ENCODE data around the gene F11R. TPM values are rescaled to one million over a fixed set of nuclear protein-coding genes. Genes with fewer than 3 reads are reported as not detected.
"Not testable (repeated sequence)": the region's sequence is repeated elsewhere in the genome, so short reads cannot be mapped to it uniquely, and the experiment has no call there.

F11R gene
- total and polyA plus RNA-seq, 8 donors: 76.9 to 164 (median 100) TPM

DNA sequence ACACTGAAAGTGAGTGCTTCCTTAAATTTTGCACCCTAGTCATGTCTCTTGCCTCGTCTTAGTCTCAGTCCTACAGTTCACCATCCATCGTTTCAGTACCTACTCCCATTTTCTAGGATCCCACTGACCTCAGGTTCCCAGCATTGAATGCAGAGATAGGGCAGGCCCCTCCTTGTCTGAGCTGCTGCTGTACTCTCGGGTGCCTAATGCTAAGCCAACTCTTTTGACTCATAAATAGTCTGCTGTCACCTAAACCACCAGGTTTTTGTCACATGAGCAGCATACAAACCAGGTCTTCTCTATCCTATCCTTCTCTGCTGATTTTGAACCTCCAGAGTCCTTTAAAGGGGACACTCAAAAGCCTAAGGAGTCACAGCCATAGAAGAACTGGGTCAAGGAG, 45.7 kb upstream of the F11R start:
- H3K36me3 ChIP-seq: peaks cover 0 to 6% of the 10 kb centered on the region in 2 donors
- H3K27me3 ChIP-seq: no peaks in the 10 kb centered on the region
- H3K4me1 ChIP-seq: peaks cover 0 to 58% of the 10 kb centered on the region in 2 donors
- H3K4me3 ChIP-seq: peak overlapping the region in 1 of 2 donors; percentile 64
- intact Hi-C loops (cut with DNase I): no loop called here
- H3K9me3 ChIP-seq: no peaks in the 10 kb centered on the region
- ATAC-seq: no peak
- TF ChIP-seq CTCF (IDR thresholded peaks at IDR 0.05): no peak
- DNase-seq: no peak
- H3K27ac ChIP-seq: no peak overlapping the region

- H3K36me3 ChIP-seq: peaks cover 0 to 12% of the 10 kb centered on the region in 2 donors
- H3K9me3 ChIP-seq; H3K27ac ChIP-seq; ATAC-seq; H3K27me3 ChIP-seq; intact Hi-C loops (cut with DNase I); H3K4me3 ChIP-seq; DNase-seq: not testable (repeated sequence)
- peaks cover 0 to 52% of the 10 kb centered on the region in 2 donors for H3K4me1 ChIP-seq
These were observed 44.7 kb upstream of the F11R start for GRCh38 chr1:161065681-161066080.

DNA sequence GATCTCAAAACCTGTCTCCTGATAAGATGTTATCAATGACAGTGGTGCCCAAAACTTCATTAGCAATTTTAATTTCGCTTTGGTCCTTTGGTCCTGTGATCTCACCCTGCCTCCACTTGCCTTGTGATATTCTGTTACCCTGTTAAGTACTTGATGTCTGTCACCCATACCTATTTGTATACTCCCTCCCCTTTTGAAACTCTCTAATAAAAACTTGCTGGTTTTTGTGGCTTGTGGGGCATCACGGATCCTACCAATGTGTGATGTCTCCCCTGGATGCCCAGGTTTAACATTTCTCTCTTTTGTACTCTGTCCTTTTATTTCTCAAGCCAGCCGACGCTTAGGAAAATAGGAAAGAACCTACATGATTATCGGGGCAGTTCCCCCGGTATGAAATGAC, 43.0 kb upstream of the F11R start:
- intact Hi-C loops (cut with DNase I): not testable (repeated sequence)

GRCh38 chr1:161061419-161061818, 40.5 kb upstream of the F11R start:
- no peaks in the 10 kb centered on the region for H3K27me3 ChIP-seq
- no peak overlapping the region for H3K4me3 ChIP-seq
- H3K36me3 ChIP-seq: peaks cover 0 to 50% of the 10 kb centered on the region in 2 donors
- intact Hi-C loops (cut with DNase I): no loop called here
- TF ChIP-seq CTCF (IDR thresholded peaks at IDR 0.05): no peak
- DNase-seq: no peak
- H3K4me1 ChIP-seq: peaks cover 0 to 24% of the 10 kb centered on the region in 2 donors
- no peak overlapping the region for H3K27ac ChIP-seq
- H3K9me3 ChIP-seq: no peaks in the 10 kb centered on the region
- ATAC-seq: no peak

More for the DNA sequence above, 43.0 kb upstream of the F11R start:
- not testable (repeated sequence) for H3K4me3 ChIP-seq, ATAC-seq, H3K27ac ChIP-seq, DNase-seq, H3K27me3 ChIP-seq, H3K9me3 ChIP-seq
- peaks cover 0 to 25% of the 10 kb centered on the region in 2 donors for H3K36me3 ChIP-seq
- H3K4me1 ChIP-seq: peaks cover 0 to 41% of the 10 kb centered on the region in 2 donors

DNA sequence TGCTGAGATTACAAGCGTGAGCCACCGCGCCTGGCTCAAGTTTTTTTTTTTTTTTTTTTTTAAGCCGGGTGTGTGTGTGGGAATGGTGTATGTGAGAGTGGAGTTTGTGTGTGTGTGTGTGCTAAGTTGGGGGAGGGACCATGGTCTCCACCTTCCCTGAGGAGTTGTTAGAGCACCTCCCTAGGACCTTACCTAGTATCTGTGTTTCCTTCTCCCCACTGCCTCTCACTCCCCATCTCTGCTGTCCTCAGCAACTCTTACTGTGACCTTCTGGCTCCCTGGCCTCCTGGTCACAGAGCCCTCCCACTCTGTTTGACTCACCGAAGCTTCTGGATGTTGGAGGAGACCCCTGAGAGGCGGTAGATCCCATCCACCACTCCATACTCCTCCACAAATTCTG, 38.3 kb upstream of the F11R start:
- Histone ChIP-seq H3K4me1 (peaks cover 0 to 7% of the 10 kb centered on the region in 2 donors), H3K36me3 (peaks cover 0 to 69% of the 10 kb centered on the region in 2 donors), H3K27me3 (peaks cover 0 to 9% of the 10 kb centered on the region in 2 donors), H3K4me3 (no peak overlapping the region), H3K27ac (no peak overlapping the region), H3K9me3 (no peaks in the 10 kb centered on the region)
- intact Hi-C loops (cut with DNase I): no loop called here
- no peak for ATAC-seq
- no peak for DNase-seq
- no peak for TF ChIP-seq CTCF (IDR thresholded peaks at IDR 0.05)

DNA sequence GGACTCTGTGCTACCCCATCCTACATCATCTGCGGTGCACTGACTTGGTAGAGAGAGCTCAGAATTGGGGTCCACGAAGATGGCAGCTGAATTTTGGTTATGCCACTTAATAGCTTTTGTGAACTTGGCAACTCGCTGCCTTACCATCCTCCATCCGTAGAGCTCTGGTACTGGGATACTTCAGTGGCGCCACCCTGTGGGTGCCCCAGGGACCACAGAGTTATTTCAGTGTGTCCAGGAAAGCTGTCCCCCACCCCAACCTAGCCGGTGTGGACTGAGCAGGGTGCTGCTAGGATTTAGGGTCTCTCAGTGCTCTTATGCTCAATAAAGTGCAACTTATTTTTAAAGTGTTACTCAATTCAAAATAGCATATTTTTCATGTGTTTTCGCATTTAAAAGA, 33.9 kb upstream of the F11R start:
- H3K9me3 ChIP-seq: no peaks in the 10 kb centered on the region
- H3K36me3 ChIP-seq: peaks cover 0 to 96% of the 10 kb centered on the region in 2 donors
- TF ChIP-seq CTCF (IDR thresholded peaks at IDR 0.05): peak in 1 of 2 donors; percentile 17
- peaks cover 0 to 9% of the 10 kb centered on the region in 2 donors for H3K27me3 ChIP-seq
- H3K4me3 ChIP-seq: no peak overlapping the region
- intact Hi-C loops (cut with DNase I): no loop called here
- ATAC-seq: no peak
- no peak for DNase-seq
- no peaks in the 10 kb centered on the region for H3K4me1 ChIP-seq
- no peak overlapping the region for H3K27ac ChIP-seq

All from left lung (tissue), 10 donors.